Mesendoderm (in vitro differentiated cells): ENCODE data around the gene STAU1.

Experiments
- DNase-seq: peaks from one replicate; pipeline ENCODE4 v3.0.0; 2013
- H2AK5ac ChIP-seq: 2 replicates; pipeline ENCODE4 v1.6.1; 2013; ENCODE audit warnings: low read length, inconsistent platforms
- H2BK120ac ChIP-seq: 2 replicates; pipeline ENCODE4 v1.6.1; 2013; ENCODE audit warnings: low read depth, mild to moderate bottlenecking, low read length, moderate library complexity, mixed read lengths
- H2BK15ac ChIP-seq: replicated peaks from 2 replicates; pipeline ENCODE4 v1.6.1; 2013; ENCODE audit warnings: low read depth, mild to moderate bottlenecking, moderate library complexity
- H2BK5ac ChIP-seq: 2 replicates; pipeline ENCODE4 v1.6.1; 2013; ENCODE audit warnings: low read length, inconsistent platforms
- H3K18ac ChIP-seq: 2 replicates; pipeline ENCODE4 v1.6.1; 2013; ENCODE audit warnings: mild to moderate bottlenecking, low read length, mixed read lengths
- H3K23ac ChIP-seq: one replicate; pipeline ENCODE4 v1.6.1; 2013; ENCODE audit warnings: low read length
- H3K27ac ChIP-seq: 2 replicates; pipeline ENCODE4 v1.5.1; 2013; ENCODE audit warnings: low read depth, mild to moderate bottlenecking, inconsistent platforms, low read length, moderate library complexity
- H3K27me3 ChIP-seq: 2 replicates; pipeline ENCODE4 v1.6.1; 2013; ENCODE audit warnings: low read length, control low read depth, mild to moderate bottlenecking, inconsistent platforms; ENCODE audit not compliant: insufficient read depth, poor library complexity
- H3K36me3 ChIP-seq: 2 replicates; pipeline ENCODE4 v1.6.1; 2013; ENCODE audit warnings: low read length, inconsistent platforms; ENCODE audit not compliant: control insufficient read depth, insufficient read depth
- H3K4ac ChIP-seq: one replicate; pipeline ENCODE4 v1.6.1; 2013; ENCODE audit warnings: low read depth, mild to moderate bottlenecking, low read length, moderate library complexity
- H3K4me1 ChIP-seq: 2 replicates; pipeline ENCODE4 v1.6.1; 2013; ENCODE audit warnings: low read depth, low read length, inconsistent platforms; ENCODE audit not compliant: control insufficient read depth
- H3K4me2 ChIP-seq: 2 replicates; pipeline ENCODE4 v1.6.1; 2013; ENCODE audit warnings: low read length
- H3K4me3 ChIP-seq: 2 replicates; pipeline ENCODE4 v1.5.1; 2013; ENCODE audit warnings: mild to moderate bottlenecking, low read length
- H3K56ac ChIP-seq: one replicate; pipeline ENCODE4 v1.6.1; 2013; ENCODE audit warnings: low read length
- H3K79me1 ChIP-seq: 2 replicates; pipeline ENCODE4 v1.6.1; 2013; ENCODE audit warnings: low read length, inconsistent platforms
- H3K79me2 ChIP-seq: 2 replicates; pipeline ENCODE4 v1.6.1; 2013; ENCODE audit warnings: mild to moderate bottlenecking, low read length; ENCODE audit not compliant: control insufficient read depth, insufficient read depth
- H3K9ac ChIP-seq: 2 replicates; pipeline ENCODE4 v1.6.1; 2013; ENCODE audit warnings: low read length, inconsistent platforms
- H4K5ac ChIP-seq: one replicate; pipeline ENCODE4 v1.6.1; 2013; ENCODE audit warnings: low read length
- H4K8ac ChIP-seq: one replicate; pipeline ENCODE4 v1.6.1; 2013; ENCODE audit warnings: low read depth, mild to moderate bottlenecking, control low read depth, low read length, moderate library complexity
- WGBS: extraction: QIAGEN DNeasy Blood & Tissue Kit; methylation state at CpG from one replicate; pipeline ENCODE4 v1.1.7; 2013; ENCODE audit warnings: low lambda C conversion rate, missing lambda C conversion rate; ENCODE audit not compliant: insufficient coverage; ENCODE audit errors: extremely low coverage; 5-methylcytosine and 5-hydroxymethylcytosine counted together

STAU1 gene

GRCh38 chr20:49214571-49214970, 26.4 kb upstream of the STAU1 start:
- no peak overlapping the region for H3K4me3 ChIP-seq
- no peak overlapping the region for H3K9ac ChIP-seq
- H3K36me3 ChIP-seq, result no peaks in the 10 kb centered on the region
- no peak overlapping the region for H2BK15ac ChIP-seq
- no peak overlapping the region for H3K27ac ChIP-seq
- no peaks in the 10 kb centered on the region for H3K79me1 ChIP-seq
- H3K56ac ChIP-seq, result no peak overlapping the region
- H3K23ac ChIP-seq, result no peak overlapping the region
- H4K8ac ChIP-seq, result no peak overlapping the region
- no peaks in the 10 kb centered on the region for H3K27me3 ChIP-seq
- no peak overlapping the region for H3K4ac ChIP-seq
- H2BK5ac ChIP-seq, result no peak overlapping the region
- H3K4me2 ChIP-seq, result no peak overlapping the region
- H3K18ac ChIP-seq, result no peak overlapping the region
- H4K5ac ChIP-seq, result no peak overlapping the region
- H2AK5ac ChIP-seq, result no peak overlapping the region
- H3K79me2 ChIP-seq, result peaks cover 1% of the 10 kb centered on the region
- DNase-seq, result no peak
- no peaks in the 10 kb centered on the region for H3K4me1 ChIP-seq
- no peak overlapping the region for H2BK120ac ChIP-seq

DNA sequence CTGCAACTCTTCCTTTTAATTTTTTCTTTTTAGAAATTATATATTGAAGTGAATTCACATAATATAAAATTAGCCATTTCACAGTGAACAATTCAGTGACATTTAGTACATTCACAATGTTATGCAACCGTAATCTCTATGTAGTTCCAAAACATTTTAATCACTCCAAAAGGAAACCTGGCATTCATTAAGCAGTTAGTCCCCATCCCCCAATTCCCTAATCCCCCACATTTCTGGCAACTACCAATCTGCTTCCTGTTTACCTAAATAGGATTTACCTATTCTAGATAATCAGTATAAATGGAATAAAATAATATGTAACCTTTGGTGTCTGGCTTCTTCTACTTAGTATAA, 22.6 kb upstream of the STAU1 start:
- Histone ChIP-seq H3K36me3 (no peaks in the 10 kb centered on the region), H3K9ac (no peak overlapping the region), H3K79me1 (no peaks in the 10 kb centered on the region), H4K8ac (no peak overlapping the region), H3K27ac (no peak overlapping the region), H2BK120ac (no peak overlapping the region), H3K27me3 (no peaks in the 10 kb centered on the region), H3K4me2 (no peak overlapping the region), H3K4ac (no peak overlapping the region), H2BK5ac (no peak overlapping the region), H3K4me3 (no peak overlapping the region), H4K5ac (no peak overlapping the region), H3K79me2 (no peaks in the 10 kb centered on the region), H3K23ac (no peak overlapping the region), H2AK5ac (no peak overlapping the region), H3K56ac (no peak overlapping the region), H2BK15ac (no peak overlapping the region), H3K4me1 (no peaks in the 10 kb centered on the region), H3K18ac (no peak overlapping the region)
- WGBS, result no CpG with 5 or more reads among the region's 1 CpG
- no peak for DNase-seq

GRCh38 chr20:49210101-49210756, 22.1 kb upstream of the STAU1 start:
- Histone ChIP-seq H3K18ac (no peak overlapping the region), H3K27ac (no peak overlapping the region), H3K4ac (no peak overlapping the region), H3K79me2 (no peaks in the 10 kb centered on the region), H3K4me2 (no peak overlapping the region), H3K27me3 (no peaks in the 10 kb centered on the region), H2AK5ac (no peak overlapping the region), H2BK15ac (no peak overlapping the region), H3K23ac (no peak overlapping the region), H3K9ac (no peak overlapping the region), H3K79me1 (no peaks in the 10 kb centered on the region), H3K56ac (no peak overlapping the region), H2BK120ac (no peak overlapping the region), H2BK5ac (no peak overlapping the region), H3K4me3 (no peak overlapping the region), H4K5ac (no peak overlapping the region), H3K4me1 (no peaks in the 10 kb centered on the region), H3K36me3 (no peaks in the 10 kb centered on the region), H4K8ac (no peak overlapping the region)
- WGBS, result no CpG with 5 or more reads among the region's 1 CpG
- peak; percentile 25 for DNase-seq

DNA sequence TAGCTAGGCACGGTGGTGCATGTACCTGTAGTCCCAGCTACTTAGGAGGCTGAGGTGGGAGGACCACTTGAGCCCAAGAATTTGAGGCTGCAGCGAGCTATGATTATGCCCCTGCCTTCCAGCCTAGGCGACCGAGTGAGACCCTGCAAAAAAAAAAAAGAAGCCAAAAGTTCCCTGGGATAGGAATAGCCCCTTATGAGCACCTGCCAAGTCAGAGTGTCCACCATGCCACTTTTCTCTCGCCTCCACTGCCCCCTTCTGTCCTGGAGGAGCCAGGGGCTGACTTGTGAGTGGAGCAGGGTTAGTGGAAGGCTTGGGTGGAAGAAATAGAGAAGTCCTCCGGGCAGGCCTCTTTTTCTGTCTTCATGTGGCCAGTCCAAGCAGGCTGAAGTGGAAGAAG, 18.9 kb upstream of the STAU1 start:
- Histone ChIP-seq H4K5ac (no peak overlapping the region), H3K18ac (no peak overlapping the region), H2BK120ac (no peak overlapping the region), H3K4me1 (no peaks in the 10 kb centered on the region), H3K4ac (no peak overlapping the region), H3K23ac (no peak overlapping the region), H3K56ac (no peak overlapping the region), H3K79me2 (no peaks in the 10 kb centered on the region), H3K79me1 (no peaks in the 10 kb centered on the region), H2BK5ac (no peak overlapping the region), H2AK5ac (no peak overlapping the region), H3K36me3 (no peaks in the 10 kb centered on the region), H3K9ac (no peak overlapping the region), H2BK15ac (no peak overlapping the region), H3K4me2 (no peak overlapping the region), H3K27ac (no peak overlapping the region), H3K4me3 (no peak overlapping the region), H4K8ac (no peak overlapping the region), H3K27me3 (no peaks in the 10 kb centered on the region)
- WGBS, result no CpG with 5 or more reads among the region's 6 CpGs
- peak; percentile 67 for DNase-seq

- no peak overlapping the region for H4K8ac ChIP-seq
- no peaks in the 10 kb centered on the region for H3K79me2 ChIP-seq
- no peak overlapping the region for H2AK5ac ChIP-seq
- H3K4me3 ChIP-seq, result no peak overlapping the region
- no peak overlapping the region for H3K4me2 ChIP-seq
- no peak overlapping the region for H3K18ac ChIP-seq
- H3K9ac ChIP-seq, result no peak overlapping the region
- no peaks in the 10 kb centered on the region for H3K36me3 ChIP-seq
- no peaks in the 10 kb centered on the region for H3K4me1 ChIP-seq
- no peaks in the 10 kb centered on the region for H3K79me1 ChIP-seq
- no peak overlapping the region for H2BK5ac ChIP-seq
- no peak overlapping the region for H2BK15ac ChIP-seq
- no peak overlapping the region for H3K56ac ChIP-seq
- no peak for DNase-seq
- no peak overlapping the region for H3K27ac ChIP-seq
- no peaks in the 10 kb centered on the region for H3K27me3 ChIP-seq
- no peak overlapping the region for H2BK120ac ChIP-seq
- H3K4ac ChIP-seq, result no peak overlapping the region
- no peak overlapping the region for H3K23ac ChIP-seq
- H4K5ac ChIP-seq, result no peak overlapping the region
- WGBS, result no CpG with 5 or more reads among the region's 9 CpGs
Measured at GRCh38 chr20:49203746-49204145, 15.6 kb upstream of the STAU1 start.

DNA sequence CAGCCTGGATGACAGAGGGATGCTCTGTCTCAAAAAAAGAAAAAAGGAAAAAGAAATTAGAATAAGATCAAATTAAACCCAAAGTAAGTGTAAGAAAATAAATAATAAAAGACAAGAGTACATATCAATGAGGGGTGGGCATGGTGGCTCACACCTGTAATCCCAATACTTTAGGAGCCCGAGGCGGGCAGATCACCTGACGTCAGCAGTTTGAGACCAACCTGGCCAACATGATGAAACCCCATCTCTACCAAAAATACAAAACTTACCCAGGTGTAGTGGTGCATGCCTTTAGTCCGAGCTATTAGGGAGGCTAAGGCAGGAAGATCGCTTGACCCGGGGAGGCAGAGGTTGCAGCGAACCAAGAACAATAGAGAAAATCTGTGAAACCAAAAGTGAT, 14.9 kb upstream of the STAU1 start:
- Histone ChIP-seq H4K5ac (no peak overlapping the region), H4K8ac (no peak overlapping the region), H2BK120ac (no peak overlapping the region), H3K4me1 (no peaks in the 10 kb centered on the region), H3K56ac (no peak overlapping the region), H3K27ac (no peak overlapping the region), H3K9ac (no peak overlapping the region), H3K4me3 (no peak overlapping the region), H2BK15ac (no peak overlapping the region), H2AK5ac (no peak overlapping the region), H3K4ac (no peak overlapping the region), H3K18ac (no peak overlapping the region), H3K36me3 (no peaks in the 10 kb centered on the region), H3K79me2 (no peaks in the 10 kb centered on the region), H3K79me1 (no peaks in the 10 kb centered on the region), H3K23ac (no peak overlapping the region), H3K4me2 (no peak overlapping the region), H3K27me3 (no peaks in the 10 kb centered on the region), H2BK5ac (no peak overlapping the region)
- no peak for DNase-seq
- no CpG with 5 or more reads among the region's 7 CpGs for WGBS
